ENCODE results near the gene PFN3.

Gene PFN3

GRCh38 chr5:177399997-177400868 is at the start of gene PFN3:
Gene PFN3, minus strand, starts transcription at chr5:177400661. Its CDS starts 85 bp downstream, at chr5:177400576.
- no peak within 1 kb of the TSS for H3K27ac ChIP-seq
- no peak for DNase-seq (ENCODE audit: low read depth, low spot score)

- no peak for DNase-seq (ENCODE audit: low read depth, low spot score)
Observed at GRCh38 chr5:177449140-177450061, 48.9 kb upstream of the PFN3 start.

GRCh38 chr5:177448244-177448950 is 47.9 kb upstream of the PFN3 start:
- no peak for DNase-seq (ENCODE audit: low read depth, low spot score)
- H3K27ac ChIP-seq = peak overlapping the region; percentile 40

More at GRCh38 chr5:177449140-177450061, 48.9 kb upstream of the PFN3 start:
- H3K27ac ChIP-seq = no peak overlapping the region

GRCh38 chr5:177447611-177448243 is 47.3 kb upstream of the PFN3 start:
- DNase-seq (ENCODE audit: low read depth, low spot score) = no peak
- H3K27ac ChIP-seq = peak overlapping the region; percentile 40

GRCh38 chr5:177447066-177447610 is 46.7 kb upstream of the PFN3 start:
- DNase-seq (ENCODE audit: low read depth, low spot score) = no peak
- H3K27ac ChIP-seq = peak overlapping the region; percentile 40

GRCh38 chr5:177446200-177447065 is 46.0 kb upstream of the PFN3 start, which contains the start of gene PRR7:
Gene PRR7, plus strand, starts transcription at chr5:177446814. Its CDS starts 8,254 bp downstream, at chr5:177455068.
- H3K27ac ChIP-seq = peak within 1 kb of the TSS; percentile 40
- DNase-seq (ENCODE audit: low read depth, low spot score) = no peak

- H3K27ac ChIP-seq = no peak overlapping the region
- DNase-seq (ENCODE audit: low read depth, low spot score) = no peak
Observed at GRCh38 chr5:177445917-177446199, 45.4 kb upstream of the PFN3 start.

GRCh38 chr5:177445052-177445916 is 44.8 kb upstream of the PFN3 start:
- H3K27ac ChIP-seq = no peak overlapping the region
- no peak for DNase-seq (ENCODE audit: low read depth, low spot score)

- no peak for DNase-seq (ENCODE audit: low read depth, low spot score)
- no peak overlapping the region for H3K27ac ChIP-seq
Observed at GRCh38 chr5:177444106-177445051, 43.9 kb upstream of the PFN3 start.

- no peak for DNase-seq (ENCODE audit: low read depth, low spot score)
- H3K27ac ChIP-seq = no peak overlapping the region
Observed at GRCh38 chr5:177443144-177443983, 42.9 kb upstream of the PFN3 start.

- DNase-seq (ENCODE audit: low read depth, low spot score) = no peak
- H3K27ac ChIP-seq = no peak overlapping the region
Observed at GRCh38 chr5:177442066-177442826, 41.8 kb upstream of the PFN3 start.

GRCh38 chr5:177440990-177441780 is 40.7 kb upstream of the PFN3 start:
- DNase-seq (ENCODE audit: low read depth, low spot score) = no peak
- no peak overlapping the region for H3K27ac ChIP-seq

GRCh38 chr5:177440211-177440989 is 39.9 kb upstream of the PFN3 start:
- DNase-seq (ENCODE audit: low read depth, low spot score) = no peak
- H3K27ac ChIP-seq = no peak overlapping the region

All from epithelial cell of prostate (primary cell).